GM12864 (cell line): Measurements from ENCODE around the gene MAST2.
A peak's percentile ranks its signal among the peaks of the same experiment; 100 is the strongest.
"Not testable (repeated sequence)": the region's sequence is repeated elsewhere in the genome, so short reads cannot be mapped to it uniquely, and the experiment has no call there.

Source experiments
- DNase-seq: peaks from one replicate; pipeline ENCODE4 v3.0.0-alpha.2; 2011; ENCODE audit warnings: low read depth
- H3K4me3 ChIP-seq: 2 replicates; pipeline ENCODE4 v1.5.1; 2011; ENCODE audit warnings: mild to moderate bottlenecking, low read depth, low read length, control low read depth
- TF ChIP-seq, protein P1 (sequence below): IDR thresholded peaks from 2 replicates; pipeline ENCODE4 v1.5.1; 2011; ENCODE audit warnings: low read depth, mild to moderate bottlenecking, moderate library complexity, low read length, control low read depth, inconsistent platforms; ENCODE audit errors: missing control alignments

The MAST2 gene

DNA sequence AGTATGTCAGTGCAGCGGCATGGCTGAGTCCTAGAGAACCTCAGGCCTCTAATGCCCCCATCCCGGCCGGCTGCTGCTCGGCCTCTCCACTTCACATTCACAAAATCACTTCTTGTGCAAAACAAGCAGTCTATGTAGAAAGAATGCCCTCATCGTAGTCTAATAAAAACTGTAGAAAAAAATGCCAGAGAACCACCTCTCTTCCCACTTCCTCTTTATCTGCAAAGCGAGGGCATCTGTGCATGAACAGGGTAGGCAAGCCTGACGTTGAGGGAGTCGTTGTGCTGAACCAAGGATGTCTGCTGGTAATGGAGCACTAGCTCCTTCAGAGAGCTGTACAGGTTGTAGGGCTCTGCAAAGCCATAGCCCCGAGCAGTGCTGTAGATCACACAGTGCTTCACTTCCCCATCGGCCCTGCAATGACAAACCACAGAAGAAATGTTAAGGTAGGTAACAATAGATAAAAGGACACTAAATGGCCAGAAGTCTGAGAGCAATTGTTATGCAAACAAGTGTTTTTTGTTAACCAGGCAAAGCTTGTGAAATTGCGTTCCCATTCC, 240.1 kb downstream of the MAST2 start:
- DNase-seq, result peak; percentile 89
- TF ChIP-seq, protein P1, sequence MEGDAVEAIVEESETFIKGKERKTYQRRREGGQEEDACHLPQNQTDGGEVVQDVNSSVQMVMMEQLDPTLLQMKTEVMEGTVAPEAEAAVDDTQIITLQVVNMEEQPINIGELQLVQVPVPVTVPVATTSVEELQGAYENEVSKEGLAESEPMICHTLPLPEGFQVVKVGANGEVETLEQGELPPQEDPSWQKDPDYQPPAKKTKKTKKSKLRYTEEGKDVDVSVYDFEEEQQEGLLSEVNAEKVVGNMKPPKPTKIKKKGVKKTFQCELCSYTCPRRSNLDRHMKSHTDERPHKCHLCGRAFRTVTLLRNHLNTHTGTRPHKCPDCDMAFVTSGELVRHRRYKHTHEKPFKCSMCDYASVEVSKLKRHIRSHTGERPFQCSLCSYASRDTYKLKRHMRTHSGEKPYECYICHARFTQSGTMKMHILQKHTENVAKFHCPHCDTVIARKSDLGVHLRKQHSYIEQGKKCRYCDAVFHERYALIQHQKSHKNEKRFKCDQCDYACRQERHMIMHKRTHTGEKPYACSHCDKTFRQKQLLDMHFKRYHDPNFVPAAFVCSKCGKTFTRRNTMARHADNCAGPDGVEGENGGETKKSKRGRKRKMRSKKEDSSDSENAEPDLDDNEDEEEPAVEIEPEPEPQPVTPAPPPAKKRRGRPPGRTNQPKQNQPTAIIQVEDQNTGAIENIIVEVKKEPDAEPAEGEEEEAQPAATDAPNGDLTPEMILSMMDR, result no peak
- peak overlapping the region; percentile 5; the same call in 1 of the 2 replicates for H3K4me3 ChIP-seq

DNA sequence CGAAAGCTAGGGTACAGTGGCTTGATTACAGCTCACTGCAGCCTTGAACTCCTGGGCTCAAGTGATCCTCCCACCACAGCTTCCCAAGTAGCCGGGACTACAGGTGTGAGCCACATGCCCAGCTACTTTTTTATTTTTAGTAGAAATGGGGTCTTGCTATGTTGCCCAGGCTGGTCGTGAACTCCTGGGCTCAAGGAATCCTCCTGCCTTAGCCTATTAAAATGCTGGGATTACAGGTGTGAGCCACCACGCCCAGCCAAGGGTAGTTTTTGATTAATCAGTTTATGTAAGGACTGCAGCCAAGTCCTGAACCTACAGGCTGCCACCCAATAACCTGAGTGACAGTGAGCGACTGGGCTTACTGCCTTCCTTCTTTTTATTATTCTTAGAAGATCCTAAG, 240.7 kb downstream of the MAST2 start:
- H3K4me3 ChIP-seq, result no peak overlapping the region
- DNase-seq, result no peak
- TF ChIP-seq, protein P1, result no peak

DNA sequence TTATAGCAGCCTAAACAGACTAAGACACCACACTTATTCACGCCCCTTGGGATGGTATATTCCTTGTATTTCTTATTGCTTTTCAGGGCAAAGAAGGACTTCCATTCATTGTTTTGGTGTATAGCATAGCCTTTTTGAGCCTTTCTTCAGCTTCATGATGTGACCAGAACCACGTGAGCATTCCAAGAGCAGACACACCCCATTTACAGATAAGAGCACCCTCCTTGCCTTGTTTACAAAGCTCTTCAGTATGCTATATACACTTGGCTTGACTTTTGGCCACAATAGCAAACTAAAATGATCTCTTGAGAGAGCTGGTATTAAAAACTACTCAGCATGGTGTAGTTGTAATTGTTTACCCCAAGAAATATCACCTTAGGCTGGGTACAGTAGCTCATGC, 250.3 kb downstream of the MAST2 start:
- H3K4me3 ChIP-seq, result no peak overlapping the region
- DNase-seq, result no peak
- TF ChIP-seq, protein P1, result no peak

DNA sequence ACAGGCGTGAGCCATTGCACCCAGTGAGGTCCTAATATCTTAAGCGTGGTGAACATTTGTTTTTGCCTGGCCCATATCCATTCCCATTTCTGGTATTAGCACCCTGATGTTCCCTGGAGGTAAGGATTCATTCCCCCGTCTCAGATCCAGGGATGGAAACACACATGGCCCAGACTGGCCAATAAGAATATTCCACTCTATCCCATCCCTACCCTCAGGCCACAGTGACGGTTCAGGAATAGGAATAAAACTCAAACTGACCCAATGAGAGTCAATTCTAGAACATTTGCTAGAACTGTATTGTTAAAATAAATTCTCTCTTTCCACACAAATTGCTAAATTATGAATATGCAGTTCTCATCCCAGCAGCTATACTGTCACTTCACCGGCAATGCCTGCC, 252.9 kb downstream of the MAST2 start:
- no peak for DNase-seq
- H3K4me3 ChIP-seq, result no peak overlapping the region
- TF ChIP-seq, protein P1, result no peak

DNA sequence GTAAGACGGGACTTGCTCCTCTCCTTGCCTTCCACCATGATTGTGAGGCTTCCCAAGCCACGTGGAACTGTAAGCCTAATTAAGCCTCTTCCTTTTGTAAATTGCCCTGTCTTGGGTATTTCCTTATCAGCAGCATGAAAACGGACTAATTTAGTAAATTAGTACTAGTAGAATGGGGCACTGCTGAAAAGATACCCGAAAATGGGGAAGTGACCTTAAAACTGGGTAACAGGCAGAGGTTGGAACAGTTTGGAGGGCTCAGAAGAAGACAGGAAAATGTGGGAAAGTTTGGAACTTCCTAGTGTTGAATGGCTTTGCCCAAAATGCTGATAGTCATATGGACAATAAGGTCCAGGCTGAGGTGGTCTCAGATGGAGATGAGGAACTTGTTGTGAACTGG, 253.8 kb downstream of the MAST2 start:
- H3K4me3 ChIP-seq, DNase-seq: not testable (repeated sequence)

DNA sequence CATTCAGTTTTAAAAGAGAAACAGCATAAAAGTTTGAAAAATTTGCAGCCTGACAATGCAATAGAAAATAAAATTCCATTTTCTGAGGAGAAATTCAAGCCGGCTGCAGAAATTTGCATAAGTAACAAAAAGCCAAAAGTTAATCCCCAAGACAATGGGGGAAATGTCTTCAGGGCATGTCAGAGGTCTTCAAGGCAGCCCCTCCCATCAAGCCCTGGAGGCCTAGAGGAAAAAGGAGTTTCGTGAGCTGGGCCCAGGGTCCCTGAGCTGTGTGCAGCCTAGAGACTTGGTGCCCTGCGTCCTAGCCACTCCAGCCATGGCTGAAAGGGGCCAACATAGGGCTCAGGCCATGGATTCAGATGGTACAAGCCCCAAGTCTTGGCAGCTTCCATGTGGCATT, 254.4 kb downstream of the MAST2 start:
- no peak for DNase-seq
- no peak overlapping the region for H3K4me3 ChIP-seq
- TF ChIP-seq, protein P1, result no peak

DNA sequence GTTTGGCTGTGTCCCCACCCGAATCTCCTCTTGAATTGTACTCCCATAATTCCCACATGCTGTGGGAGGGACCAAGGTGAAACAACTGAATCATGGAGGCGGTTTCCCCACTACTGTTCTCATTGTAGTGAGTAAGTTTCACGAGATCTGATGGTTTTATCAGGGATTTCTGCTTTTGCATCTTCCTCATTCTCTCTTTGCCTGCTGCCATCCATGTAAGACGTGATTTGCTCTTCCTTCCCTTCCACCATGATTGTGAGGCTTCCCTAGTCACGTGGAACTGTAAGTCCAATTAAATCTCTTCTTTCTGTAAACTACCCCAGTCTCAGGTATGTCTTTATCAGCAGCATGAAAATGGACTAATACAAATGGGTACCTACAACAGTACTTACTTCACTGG, 255.5 kb downstream of the MAST2 start:
- DNase-seq, result no peak
- TF ChIP-seq, protein P1, result no peak
- no peak overlapping the region for H3K4me3 ChIP-seq
